HepG2 (cell line): ENCODE measurements around the gene HSPB6. TPM values are rescaled to one million over a fixed set of nuclear protein-coding genes. Genes with fewer than 3 reads are reported as not detected.

Source experiments
- ATAC-seq: fragments of 200-7000 bp; cut with Tn5 transposase; 3 replicates; pipeline ENCODE4 v1.9.1; 2020; ENCODE audit warnings: mild to moderate bottlenecking, moderate library complexity
- BruUV-seq: library from RNA; stranded (reverse); fragments of 400-500 nt; replicated peaks from 2 replicates; lab custom pipeline; 2021; lab: Mats Ljungman, UMichigan
- CTCF ChIA-PET: fragments of 300-600 bp; formaldehyde crosslinking; extraction: SDS; loops from one replicate; lab custom pipeline; 2021; ENCODE audit warnings: low total read pairs, inconsistent platforms, low intra/inter-chr PET ratio; lab: Yijun Ruan, JAX
- POLR2A ChIA-PET: fragments of 350-600 bp; sonication (Branson Sonifier 250); formaldehyde crosslinking; loops from one replicate; lab custom pipeline; 2020; ENCODE audit warnings: antibody characterized with exemption, inconsistent platforms; lab: Yijun Ruan, JAX
- DNase-seq: peaks from one replicate; pipeline ENCODE4 v3.0.0-alpha.2; 2015; ENCODE audit warnings: low spot score
- FAIRE-seq: peaks from 3 replicates; lab custom pipeline; 2011; peaks lifted over from hg19 to GRCh38; lab: Jason Lieb, UNC
- H2AFZ ChIP-seq: one replicate; pipeline ENCODE4 v1.6.1; 2011; ENCODE audit warnings: low read length, inconsistent platforms
- H3K27ac ChIP-seq: fragments of 300-600 bp; 3 replicates; pipeline ENCODE4 v1.8.0; 2011; ENCODE audit warnings: mixed run types, mild to moderate bottlenecking, mixed read lengths, low read length, inconsistent platforms; ENCODE audit not compliant: insufficient read depth; ENCODE audit errors: extremely low read length
- H3K27me3 ChIP-seq, 2 experiments: fragments of 200-600 bp in 1 of 2; 2 replicates in 1 of 2; 3 replicates in 1 of 2; pipeline versions ENCODE4 v1.6.0 to v1.8.0; 2011; ENCODE audit warnings: low read length in 2 of 2, mild to moderate bottlenecking in 2 of 2, moderate library complexity in 2 of 2, inconsistent platforms in 1 of 2; ENCODE audit not compliant: insufficient read depth in 2 of 2, control insufficient read depth in 1 of 2
- H3K36me3 ChIP-seq, 2 experiments: fragments of 200-600 bp in 1 of 2; replicated peaks in 1 of 2; 2 replicates in 1 of 2; 3 replicates in 1 of 2; pipeline versions ENCODE4 v1.5.1 to v1.8.0; 2011; ENCODE audit warnings: low read length in 2 of 2, inconsistent platforms in 1 of 2; ENCODE audit not compliant: insufficient read depth in 2 of 2, control insufficient read depth in 1 of 2
- H3K4me1 ChIP-seq: 2 replicates; pipeline ENCODE4 v1.5.1; 2012; ENCODE audit warnings: low read length, inconsistent platforms; ENCODE audit not compliant: insufficient read depth
- H3K4me2 ChIP-seq: 2 replicates; pipeline ENCODE4 v1.6.0; 2011; ENCODE audit warnings: low read depth, low read length, inconsistent platforms
- H3K4me3 ChIP-seq, 3 experiments: fragments of 200-600 bp in 1 of 3; sonication (generic), shearing (Covaris generic) in 1 of 3; replicated peaks in 1 of 3; 2 replicates each; pipeline ENCODE4 v1.5.1; 2011 to 2016; ENCODE audit warnings: low read length in 3 of 3, inconsistent platforms in 2 of 3, low read depth in 2 of 3, mild to moderate bottlenecking in 2 of 3, control low read depth in 1 of 3, mixed read lengths in 1 of 3; ENCODE audit not compliant: insufficient read depth in 1 of 3
- H3K79me2 ChIP-seq: one replicate; pipeline ENCODE4 v1.6.1; 2011; ENCODE audit warnings: low read length, inconsistent platforms; ENCODE audit not compliant: insufficient read depth
- H3K9ac ChIP-seq: 2 replicates; pipeline ENCODE4 v1.6.0; 2011; ENCODE audit warnings: mild to moderate bottlenecking, low read depth, low read length, inconsistent platforms; ENCODE audit not compliant: insufficient read depth
- H3K9me3 ChIP-seq: 2 replicates; pipeline ENCODE4 v1.5.1; 2012; ENCODE audit warnings: mild to moderate bottlenecking, low read length
- H4K20me1 ChIP-seq: 2 replicates; pipeline ENCODE4 v1.6.0; 2011; ENCODE audit warnings: inconsistent platforms, mild to moderate bottlenecking, low read length, moderate library complexity; ENCODE audit not compliant: insufficient read depth
- GABPB1 ChIP-seq: IDR thresholded peaks from 2 replicates; pipeline ENCODE4 v1.6.1; 2016; ENCODE audit warnings: mild to moderate bottlenecking, missing genetic modification reagents, moderate library complexity, missing compliant biosample characterization
- LCORL ChIP-seq, 2 experiments: fragments of 450-650 bp in 1 of 2; sonication (generic) in 1 of 2; formaldehyde crosslinking in 1 of 2; IDR thresholded peaks; 2 replicates each; pipeline versions ENCODE4 v1.5.0 to v1.6.1; 2017 to 2020; ENCODE audit warnings: antibody characterized with exemption in 1 of 2, missing genetic modification reagents in 1 of 2
- PCBP1 ChIP-seq: fragments of 200-400 bp; formaldehyde crosslinking; IDR thresholded peaks from 2 replicates; pipeline ENCODE4 v1.6.1; 2017; ENCODE audit warnings: mild to moderate bottlenecking, low read depth, low read length, borderline replicate concordance
- SMYD3 ChIP-seq: sonication (generic); formaldehyde crosslinking; IDR thresholded peaks from 2 replicates; pipeline ENCODE4 v1.8.1; 2023; ENCODE audit warnings: mild to moderate bottlenecking, missing genetic modification reagents
- ZNF317 ChIP-seq: sonication (generic); formaldehyde crosslinking; IDR thresholded peaks from 2 replicates; pipeline ENCODE4 v1.5.0; 2020; ENCODE audit warnings: mild to moderate bottlenecking, missing genetic modification reagents
- ZNF362 ChIP-seq: sonication (generic); formaldehyde crosslinking; IDR thresholded peaks from 2 replicates; pipeline ENCODE4 v1.4.0; 2020; ENCODE audit warnings: missing genetic modification reagents, mild to moderate bottlenecking, borderline replicate concordance
- WGBS: methylation state at CpG from one replicate; pipeline ENCODE4 v1.1.6; 2017; ENCODE audit warnings: low lambda C conversion rate; 5-methylcytosine and 5-hydroxymethylcytosine counted together
- in situ Hi-C: cut with HindIII; loops from 2 replicates; pipeline ENCODE4 v1.10.0; 2017; ENCODE audit warnings: low pct_unique_long_range_greater_than_20kb; ENCODE audit not compliant: extremely low pct_ligation_motif_present
- intact Hi-C: fragments of 100-400 bp; cut with micrococcal nuclease; formaldehyde crosslinking; loops from one replicate; pipeline ENCODE4 v1.10.0; 2022; ENCODE audit not compliant: unreplicated experiment
- polyA plus RNA-seq, 8 experiments: library from polyadenylated mRNA; depleted of rRNA in 3 of 8; stranded (reverse) in 7 of 8; unstranded in 1 of 8; fragments of >200 nt; fragmentation: Illumina TruSeq in 4 of 8; extraction: Trizol in 4 of 8; gene quantifications; 2 replicates each; pipeline versions ENCODE4 v1.2.1 to v1.2.3, GENCODE V29; 2011 to 2016; ENCODE audit warnings: low read depth in 4 of 8, missing spikeins in 1 of 8, mixed read lengths in 1 of 8; ENCODE audit not compliant: insufficient read depth in 1 of 8
- total RNA-seq, 5 experiments: library from RNA; depleted of rRNA; stranded (reverse); fragments of >200 nt; fragmentation: Illumina TruSeq; extraction: Trizol; gene quantifications; 2 replicates each; pipeline ENCODE4 v1.2.3, GENCODE V29; 2016; ENCODE audit warnings: low read depth in 1 of 5

Gene HSPB6
- total and polyA plus RNA-seq, 2 of the 13 experiments (the other 11 are each of a cell fraction or from before 2014, with no cell fraction given): 0.18 TPM; not detected in 1

GRCh38 chr19:35805526-35806102 lies 48.8 kb upstream of the HSPB6 start:
- no peak for FAIRE-seq

GRCh38 chr19:35801828-35802227 lies 45.0 kb upstream of the HSPB6 start:
- in situ Hi-C loops (no loop called here), intact Hi-C loops (no loop called here)
- DNase-seq: no peak
- WGBS: 94% methylated on average over 2 of the region's 3 CpGs
- Histone ChIP-seq H3K27ac (no peak overlapping the region), H4K20me1 (no peaks in the 10 kb centered on the region), H3K4me3 (no peak overlapping the region), H2AFZ (no peak overlapping the region), H3K9me3 (no peaks in the 10 kb centered on the region), H3K9ac (no peak overlapping the region), H3K36me3 (peaks cover 16 to 31% of the 10 kb centered on the region in 2 experiments; a peak in 4 of 5 replicates)
- no peak for ATAC-seq
- ChIA-PET POLR2A (interaction anchor here (0.9 to 3.6 kb wide), 2 partner anchors 10 to 59 kb away, joined by 3 to 13 read pairs; partner anchors contain the start of gene PRODH2), CTCF (no interaction called here)
- TSS peak; percentile 24 for BruUV-seq
- no peak for FAIRE-seq
- TF ChIP-seq SMYD3: no peak
- no peak for TF ChIP-seq ZNF362
- TF ChIP-seq ZNF317 (CRISPR knock-in tag): peak; percentile 89
- TF ChIP-seq, all 625 proteins: peak for 1
- no peaks in the 10 kb centered on the region for H3K79me2 ChIP-seq
- no peak overlapping the region for H3K4me2 ChIP-seq
- H3K4me1 ChIP-seq: peaks cover 11% of the 10 kb centered on the region
- H3K27me3 ChIP-seq: no peaks in the 10 kb centered on the region

More at GRCh38 chr19:35805526-35806102, 48.8 kb upstream of the HSPB6 start:
- Histone ChIP-seq H3K9ac (no peak overlapping the region), H3K36me3 (peaks cover 21 to 31% of the 10 kb centered on the region in 2 experiments; a peak in 4 of 5 replicates), H2AFZ (no peak overlapping the region), H3K4me3 (no peak overlapping the region), H3K4me1 (peaks cover 4% of the 10 kb centered on the region), H4K20me1 (no peaks in the 10 kb centered on the region), H3K4me2 (no peak overlapping the region), H3K27ac (no peak overlapping the region), H3K9me3 (no peaks in the 10 kb centered on the region), H3K79me2 (no peaks in the 10 kb centered on the region), H3K27me3 (no peaks in the 10 kb centered on the region)
- no peak for ATAC-seq
- in situ Hi-C loops (no loop called here), intact Hi-C loops (no loop called here)
- 88% methylated on average over 5 of the region's 5 CpGs for WGBS
- BruUV-seq: no TSS peak
- no peak for DNase-seq
- TF ChIP-seq GABPB1 (CRISPR knock-in tag) (no peak), LCORL (IDR thresholded peaks at IDR 0.05) (peak; percentile 59; the same call in 1 of the 2 replicates), LCORL (CRISPR knock-in tag; IDR thresholded peaks at IDR 0.05) (no peak), SMYD3 (no peak), PCBP1 (no peak)
- ChIA-PET POLR2A (no interaction called here), CTCF (no interaction called here)
